SW 1271 (cell line): ENCODE measurements around the gene CSTF3.
A peak's percentile ranks its signal among the peaks of the same experiment; 100 is the strongest.
"Not testable (repeated sequence)": the region's sequence is repeated elsewhere in the genome, so short reads cannot be mapped to it uniquely, and the experiment has no call there.

Source experiments
- DNase-seq, 2 experiments: peaks; one replicate each; lab custom pipeline; 2025; lab: John Stamatoyannopoulos, UW

CSTF3 gene

DNA sequence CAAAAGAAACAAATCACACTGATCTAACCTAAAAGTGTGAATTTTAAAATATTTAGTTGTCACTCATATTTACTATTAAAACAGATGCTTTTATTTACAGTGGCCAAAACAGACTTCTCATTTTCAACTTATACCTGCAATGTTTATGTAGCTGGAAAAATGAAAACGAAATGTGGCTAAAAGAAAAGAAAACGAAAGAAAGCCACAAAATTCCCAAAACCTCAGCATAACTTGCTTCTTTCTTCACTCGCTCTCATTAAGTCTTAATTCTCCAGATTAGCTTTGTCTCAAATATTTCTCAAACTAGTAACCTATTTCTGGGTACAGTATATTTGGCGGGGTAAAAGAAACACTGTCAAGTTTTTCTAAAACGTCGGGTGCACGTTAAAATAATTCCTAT, 693 bp downstream of the CSTF3 start:
- no peak for DNase-seq

DNA sequence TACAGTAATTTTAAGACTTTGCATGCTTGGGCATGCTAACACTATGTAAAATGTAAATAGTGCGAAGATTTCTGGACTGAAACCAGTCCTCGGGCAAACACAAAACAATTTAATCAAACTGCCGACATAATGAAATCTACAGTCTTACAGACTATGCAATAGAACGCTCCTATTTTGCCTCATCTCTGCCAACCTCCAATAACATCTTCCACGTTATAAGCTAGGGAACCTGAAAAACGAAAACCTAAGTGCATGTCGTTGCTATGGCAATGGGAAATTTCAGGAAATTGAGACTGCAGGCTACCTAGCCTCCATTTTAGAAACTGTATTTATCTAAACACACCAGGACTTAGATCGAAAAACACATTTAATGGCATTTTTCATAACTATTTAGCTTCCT, 1.1 kb downstream of the CSTF3 start:
- peak in 1 of 2 experiments; percentile 33 for DNase-seq

DNA sequence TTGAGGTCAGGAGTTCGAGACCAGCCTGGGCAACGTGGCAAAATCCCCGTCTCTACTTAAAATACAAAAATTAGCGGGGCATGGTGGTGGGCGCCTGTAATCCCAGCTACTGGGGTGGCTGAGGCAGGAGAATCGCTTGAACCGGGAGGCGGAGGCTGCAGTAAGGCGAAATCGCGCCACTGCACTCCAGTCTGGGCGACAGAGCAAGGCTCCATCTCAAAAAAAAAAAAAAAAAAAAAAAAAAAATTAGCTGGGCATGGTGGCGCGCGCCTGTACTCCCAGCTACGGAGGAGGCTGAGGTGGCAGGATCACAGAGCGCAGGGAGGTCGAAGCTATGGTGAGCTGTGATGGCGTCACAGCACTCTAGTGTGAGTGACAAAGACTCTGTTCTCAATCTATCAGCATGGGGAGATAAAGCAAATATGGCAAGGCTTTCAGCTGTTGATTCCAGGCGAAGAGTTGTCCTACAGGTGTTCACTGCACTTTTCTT, 1.9 kb downstream of the CSTF3 start:
- DNase-seq, result not testable (repeated sequence)

DNA sequence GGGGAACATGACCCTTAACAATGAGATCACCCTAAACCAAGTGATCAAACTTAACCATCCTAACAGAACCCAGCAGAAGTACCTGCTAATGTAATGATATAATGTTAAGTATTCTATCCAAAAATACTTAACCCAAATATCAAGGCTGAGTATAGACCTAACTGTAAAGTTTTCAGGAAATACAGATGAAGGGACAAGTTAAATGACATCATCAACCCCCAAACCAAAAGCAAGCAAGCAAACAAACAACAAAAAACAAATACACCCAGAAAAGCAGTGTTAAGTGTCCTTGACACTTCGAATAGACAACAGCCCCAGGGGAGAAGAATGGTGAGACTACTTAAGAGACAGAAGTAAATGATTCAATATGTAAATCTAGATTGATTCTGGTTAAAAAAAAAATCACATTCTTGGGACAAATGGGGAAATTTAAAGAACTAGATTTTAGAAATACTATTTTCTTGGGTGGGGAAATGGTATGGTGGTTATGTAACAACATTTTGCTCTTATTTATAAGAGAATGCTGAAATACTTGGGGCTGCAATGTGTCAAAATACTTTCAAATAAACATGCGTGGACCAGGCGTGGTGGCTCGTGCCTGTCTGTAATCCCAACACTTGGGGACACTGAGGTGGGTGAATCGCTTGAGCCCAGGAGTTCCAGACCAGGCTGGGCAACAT, 2.5 kb downstream of the CSTF3 start:
- no peak for DNase-seq

DNA sequence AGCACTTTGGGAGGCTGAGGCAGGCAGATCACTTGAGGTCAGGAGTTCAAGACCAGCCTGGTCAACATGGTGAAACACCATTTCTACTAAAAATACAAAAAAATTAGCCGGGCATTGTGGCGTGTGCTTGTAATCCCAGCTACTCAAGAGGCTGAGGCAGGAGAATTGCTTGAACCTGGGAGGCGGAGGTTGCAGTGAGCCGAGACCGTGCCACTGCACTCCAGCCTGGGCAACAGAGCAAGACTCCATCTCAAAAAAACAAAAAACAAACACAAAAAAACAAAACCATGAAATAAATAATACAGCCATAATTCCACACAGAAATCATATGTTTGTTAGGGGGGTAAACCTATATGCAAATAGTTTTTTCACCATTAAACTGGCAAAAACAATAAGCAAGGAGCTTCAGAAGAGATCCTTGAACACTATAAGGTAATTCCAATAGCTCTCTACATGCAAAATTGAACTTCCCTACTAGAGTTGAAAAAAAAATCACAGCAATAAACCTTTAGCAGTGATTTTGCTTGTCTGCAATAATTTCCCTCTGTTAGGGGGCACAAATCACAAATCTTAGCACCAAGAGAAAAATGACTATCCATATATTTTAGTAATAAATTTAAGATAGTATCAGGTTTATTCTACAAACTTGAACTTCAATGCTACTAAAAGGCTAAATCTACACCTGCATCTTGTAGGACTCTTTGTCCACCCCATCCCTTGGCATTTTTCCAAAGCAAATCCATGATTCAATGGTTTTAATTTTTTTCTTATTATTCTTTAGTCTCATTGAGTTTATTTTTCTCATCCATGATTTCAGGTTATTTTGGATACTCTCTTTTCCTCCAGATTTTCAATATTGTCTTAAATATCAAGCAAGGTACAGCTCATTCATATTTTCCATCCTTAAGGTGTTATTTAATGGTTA, 3.9 kb downstream of the CSTF3 start:
- DNase-seq, result no peak

DNA sequence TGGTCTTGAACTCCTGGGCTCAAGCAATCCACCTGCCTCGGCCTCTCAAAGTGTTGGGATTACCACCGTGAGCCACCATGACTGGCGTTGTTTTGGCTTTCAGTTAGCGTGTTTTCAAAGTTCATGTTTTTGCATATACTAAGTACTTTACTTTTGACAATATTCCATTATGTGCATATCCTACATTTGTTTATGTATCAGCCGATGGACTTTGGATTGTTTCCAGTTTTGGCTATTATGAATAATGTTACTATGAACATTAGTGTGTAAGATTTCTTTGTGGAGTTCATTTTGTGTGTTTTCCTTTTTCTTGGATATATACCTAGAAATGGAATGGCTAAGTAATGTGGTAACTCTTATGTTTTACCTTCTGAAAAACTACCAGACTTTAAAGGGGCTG, 9.9 kb downstream of the CSTF3 start:
- no peak for DNase-seq

DNA sequence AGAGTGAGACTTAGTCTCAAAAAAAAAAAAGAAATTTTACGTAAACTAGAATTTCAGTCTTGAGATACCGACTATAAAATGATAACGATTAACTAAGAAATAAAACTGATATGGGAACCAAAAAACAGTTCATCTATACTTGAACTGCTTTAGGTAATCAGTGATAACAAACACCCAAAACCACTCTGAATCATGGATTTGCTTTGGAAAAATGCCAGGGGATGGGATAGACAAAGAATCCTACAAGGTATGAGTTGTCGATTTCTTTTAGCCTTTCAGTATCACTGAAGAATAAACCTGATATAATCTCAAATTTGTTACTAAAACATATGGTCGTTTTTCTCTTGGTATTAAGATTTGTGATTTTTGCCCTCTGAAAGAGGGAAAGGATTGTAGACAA, 13.7 kb downstream of the CSTF3 start:
- DNase-seq, result no peak

DNA sequence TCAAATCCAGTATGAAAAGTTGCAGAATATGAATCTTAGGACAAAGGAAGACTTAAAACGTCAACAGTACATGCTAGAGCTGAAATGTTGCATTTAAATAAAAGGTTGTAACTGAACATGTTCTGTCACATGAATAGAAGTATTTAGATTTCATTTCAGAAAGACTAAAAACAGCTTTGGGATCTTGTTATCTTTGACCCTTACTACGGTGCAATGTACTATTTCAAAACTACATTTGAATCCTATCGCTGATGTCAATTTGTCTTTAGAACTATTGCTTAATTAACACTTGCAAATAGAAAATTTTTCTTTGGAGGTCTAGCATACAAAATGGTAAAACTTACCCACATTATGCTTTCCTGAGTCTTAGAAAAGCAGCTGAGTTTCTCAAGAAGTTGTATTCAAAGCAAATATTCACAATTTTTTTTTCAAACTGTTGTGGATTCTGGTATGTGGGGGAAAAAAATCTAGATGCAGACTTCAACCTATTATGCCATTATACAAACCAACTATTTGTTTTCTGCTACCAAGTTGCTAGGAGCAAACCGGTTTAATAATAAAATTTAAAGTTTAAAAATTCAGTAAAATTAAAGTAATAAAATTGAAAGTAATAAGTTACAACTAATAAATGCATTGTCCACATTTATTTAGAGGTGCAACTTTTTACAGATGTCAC, 25.4 kb downstream of the CSTF3 start:
- DNase-seq, result no peak

DNA sequence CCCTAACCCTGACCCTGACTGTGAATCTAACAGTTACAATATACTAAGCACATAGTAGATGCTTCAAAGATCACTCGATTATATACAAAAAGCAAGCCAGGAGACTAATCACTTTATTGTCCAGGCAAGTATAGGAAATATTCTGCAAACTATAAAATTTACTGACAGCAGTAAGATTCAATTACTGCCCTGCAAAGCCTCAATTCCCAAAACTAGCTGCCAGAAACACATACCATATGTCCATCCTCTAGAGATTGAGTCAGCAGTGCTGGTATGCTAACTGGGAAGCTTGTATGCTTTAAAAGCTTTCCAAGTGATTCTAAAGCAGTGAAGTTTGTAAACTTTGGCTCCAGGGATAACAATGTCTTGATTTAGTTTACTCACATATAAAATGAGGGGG, 26.1 kb downstream of the CSTF3 start:
- no peak for DNase-seq

DNA sequence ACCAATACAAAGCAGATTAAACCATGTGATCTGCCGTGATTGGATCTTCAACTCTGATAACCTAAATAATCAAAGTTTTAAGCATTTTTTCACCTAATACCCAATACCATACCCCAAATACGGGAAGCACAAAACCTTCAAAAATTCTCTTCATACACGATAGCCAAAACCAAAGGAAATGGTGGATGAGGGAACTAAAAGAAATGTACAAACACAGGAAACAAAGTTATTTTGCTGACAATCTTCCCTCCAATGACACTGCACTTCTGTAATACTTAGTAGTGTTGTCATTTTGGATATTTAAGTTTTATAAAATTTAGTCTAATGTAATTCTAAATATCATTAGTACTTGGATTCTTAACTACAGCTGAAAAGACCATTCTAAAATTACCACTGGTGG, 27.0 kb downstream of the CSTF3 start:
- no peak for DNase-seq

DNA sequence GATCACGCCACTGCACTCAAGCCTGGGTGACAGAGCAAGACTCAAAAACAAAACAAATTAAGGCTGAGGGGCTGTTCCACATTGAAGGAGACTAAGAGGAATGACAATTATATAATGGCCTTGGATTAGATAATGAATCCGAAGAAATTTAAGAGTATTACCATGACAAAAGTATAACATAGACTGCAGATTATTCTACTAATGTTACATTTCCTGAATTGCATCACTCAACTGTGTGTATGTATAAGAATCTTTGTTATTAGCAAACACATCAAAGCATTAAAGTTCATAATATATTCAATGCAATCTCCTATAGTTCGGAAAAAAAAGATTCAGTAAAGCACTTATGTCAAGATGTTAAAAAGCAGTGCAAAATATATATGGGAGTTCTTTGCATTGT, 27.5 kb downstream of the CSTF3 start:
- DNase-seq, result no peak

DNA sequence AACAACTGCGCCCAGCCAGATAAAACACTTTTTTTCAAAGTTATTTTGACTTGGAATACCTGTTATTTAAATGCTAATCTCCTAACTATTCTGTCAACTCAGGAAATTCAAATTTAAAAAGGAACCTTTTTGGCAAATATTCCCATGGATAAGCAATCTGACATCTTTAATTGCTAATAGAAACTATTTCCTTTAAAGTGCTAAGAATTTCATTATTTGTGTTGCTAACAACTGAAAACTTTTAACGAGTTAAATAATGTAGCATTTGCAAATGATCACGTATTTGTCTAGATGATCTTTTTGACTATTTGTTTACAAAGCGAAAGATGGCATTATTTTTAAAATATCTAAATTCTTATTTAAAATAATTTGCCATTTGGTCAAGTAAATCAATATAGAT, 28.8 kb downstream of the CSTF3 start:
- no peak for DNase-seq

DNA sequence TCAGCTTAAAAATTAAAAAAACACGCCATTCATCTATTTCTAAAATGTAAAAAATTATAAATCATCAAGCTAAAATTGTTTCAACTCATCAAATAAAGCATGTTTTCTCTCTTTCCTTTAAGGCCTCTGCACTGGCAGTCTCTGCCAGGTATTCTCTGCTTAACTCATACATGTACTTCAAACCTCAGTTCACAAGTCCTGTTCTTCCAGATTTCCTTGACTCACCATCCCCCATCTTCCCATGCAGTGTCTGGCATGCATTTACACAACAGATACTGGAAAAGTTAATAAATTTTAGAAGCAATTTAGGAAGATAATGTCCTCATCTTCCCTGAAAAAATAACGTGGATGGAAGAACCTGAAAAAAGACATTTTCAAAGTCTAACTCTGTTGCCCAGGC, 32.5 kb downstream of the CSTF3 start:
- DNase-seq, result no peak

DNA sequence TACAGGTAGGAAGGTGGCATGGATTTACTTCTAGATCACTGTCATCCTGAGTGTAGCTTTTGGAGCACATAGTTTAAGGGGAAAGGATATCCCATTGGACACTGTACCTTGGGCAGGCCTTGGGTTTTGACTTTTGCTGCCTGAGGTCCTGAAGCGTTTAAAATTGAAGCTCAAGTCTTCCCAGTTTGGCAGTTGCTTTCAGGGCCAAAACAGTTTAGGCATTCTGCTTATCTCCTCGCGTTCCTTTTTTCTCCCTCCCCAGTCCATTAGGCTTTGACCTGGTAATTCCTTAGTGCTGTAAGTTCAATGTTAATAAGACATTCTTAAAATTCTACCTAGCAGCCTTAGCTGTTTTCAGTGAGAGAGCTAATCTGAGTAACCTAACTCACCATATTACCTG, 35.7 kb downstream of the CSTF3 start:
- no peak for DNase-seq

DNA sequence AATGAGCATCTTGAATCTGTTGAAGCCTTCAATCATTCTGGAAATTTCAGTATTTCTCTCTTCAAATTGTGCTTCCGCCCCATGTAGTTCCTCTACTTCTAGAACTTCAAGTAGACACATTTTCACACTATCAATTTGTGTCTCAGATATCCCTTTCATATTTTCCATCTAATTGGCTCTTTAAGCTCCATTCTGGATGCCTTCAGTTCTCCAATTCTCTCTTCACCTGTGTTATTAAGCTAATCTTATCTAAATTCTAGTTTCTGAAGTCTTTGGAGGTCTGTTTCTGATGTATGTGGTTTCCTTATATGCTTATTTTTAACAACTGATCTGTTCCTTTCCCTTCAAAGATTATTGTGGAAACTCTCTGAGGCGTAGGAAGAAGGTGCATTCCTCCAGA, 36.3 kb downstream of the CSTF3 start:
- no peak for DNase-seq

DNA sequence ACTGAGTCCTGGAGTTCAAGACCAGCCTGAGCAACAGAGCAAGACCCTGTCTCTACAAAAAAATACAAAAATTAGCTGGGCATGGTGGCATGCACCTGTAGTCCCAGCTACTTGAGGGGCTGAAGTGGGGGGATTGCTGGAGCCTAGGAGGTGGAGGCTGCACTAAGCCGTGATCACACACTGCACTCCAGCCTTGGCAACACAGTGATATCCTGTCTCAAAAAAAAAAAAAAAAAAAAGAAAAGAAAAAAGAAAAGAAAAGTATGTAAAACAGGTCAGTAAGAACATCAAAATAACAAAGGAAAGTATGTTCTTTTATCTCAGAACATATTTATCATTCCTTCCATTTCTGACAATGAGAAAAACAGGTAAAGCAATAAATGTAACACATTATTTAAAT, 38.6 kb downstream of the CSTF3 start:
- not testable (repeated sequence) for DNase-seq

DNA sequence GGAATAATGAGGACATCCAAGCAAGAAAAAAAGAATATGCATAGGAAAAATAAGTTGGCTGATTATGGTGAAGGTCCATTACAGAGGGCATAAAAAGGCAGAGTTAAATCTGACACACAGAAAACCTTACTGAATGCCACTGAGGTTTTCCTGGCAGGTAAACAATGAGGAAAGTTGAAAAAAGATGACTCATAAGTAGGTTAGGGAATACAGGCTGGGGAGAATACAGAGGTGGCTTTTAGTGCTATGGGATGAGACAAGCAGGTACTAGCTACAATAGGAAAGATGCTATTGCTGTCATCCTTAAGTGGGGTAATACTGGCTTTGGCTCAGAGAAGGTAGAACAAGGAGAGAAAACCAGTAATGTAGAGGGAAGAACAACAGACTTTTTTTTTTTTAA, 44.7 kb downstream of the CSTF3 start:
- DNase-seq, result no peak

DNA sequence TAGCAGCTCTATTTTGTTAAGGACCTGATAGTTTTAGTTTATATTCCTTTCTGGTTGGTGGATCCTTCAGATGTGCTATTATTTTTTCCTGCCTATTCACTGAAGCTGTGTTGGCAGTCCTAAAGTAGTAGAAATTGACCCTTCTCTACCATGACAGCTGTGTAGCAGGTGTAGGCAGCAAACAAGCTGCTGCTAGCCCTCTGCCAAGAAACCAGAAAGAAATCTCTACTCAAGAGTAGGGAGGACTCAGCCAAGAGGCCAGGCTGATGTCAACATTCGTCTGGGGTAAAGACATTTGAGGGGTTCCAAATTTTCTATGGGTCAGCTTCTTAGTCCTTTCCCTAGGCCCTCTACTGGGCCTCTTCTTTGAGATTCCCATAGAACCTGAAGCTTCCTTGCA, 51.2 kb downstream of the CSTF3 start:
- DNase-seq, result no peak

DNA sequence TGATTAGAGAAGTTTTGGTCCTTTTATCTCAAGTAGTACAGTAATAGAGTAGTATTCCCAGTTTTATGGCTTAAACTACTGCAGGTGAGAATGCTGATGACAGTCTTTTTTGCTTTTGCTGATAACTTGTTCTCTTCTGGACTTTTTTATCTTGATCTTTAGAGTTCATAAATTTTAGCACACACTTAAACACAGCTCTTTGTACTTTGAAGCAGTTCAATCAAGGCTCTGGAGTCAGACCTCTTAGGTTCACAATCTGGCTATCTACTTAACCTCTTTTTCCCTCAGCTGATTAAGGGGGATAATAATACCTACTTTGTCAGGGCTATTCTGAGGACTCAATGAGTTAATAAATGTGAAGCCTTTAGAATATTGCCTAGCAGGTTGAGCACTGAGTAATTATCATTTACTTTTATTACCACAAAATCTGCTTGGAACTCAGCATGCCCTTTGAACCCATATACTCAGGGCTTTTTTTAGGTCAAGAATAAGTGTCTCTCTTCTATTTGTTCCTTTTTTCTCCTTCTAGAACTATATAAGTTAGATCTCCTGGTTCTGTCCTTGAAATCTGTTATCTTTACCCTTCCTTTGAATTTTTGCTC, 51.9 kb downstream of the CSTF3 start:
- DNase-seq, result no peak

DNA sequence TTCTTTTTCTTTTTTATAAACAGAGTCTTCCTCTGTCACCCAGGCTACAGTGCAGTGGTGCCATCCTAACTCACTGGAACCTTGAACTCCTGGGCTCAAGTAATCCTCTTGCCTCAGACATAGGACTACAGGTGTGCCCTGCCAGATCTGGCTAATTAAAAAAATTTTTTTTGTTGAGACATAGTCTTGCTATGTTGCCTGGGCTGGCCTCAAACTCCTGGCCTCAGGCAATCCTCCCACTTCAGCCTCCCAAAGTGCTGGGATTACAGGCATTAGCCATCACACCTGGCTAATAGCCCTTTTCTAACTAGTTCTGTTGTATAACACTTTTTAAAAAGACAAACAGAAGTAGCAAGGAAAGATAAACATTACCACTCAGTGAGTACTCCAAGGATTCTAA, 57.4 kb downstream of the CSTF3 start:
- DNase-seq, result no peak

DNA sequence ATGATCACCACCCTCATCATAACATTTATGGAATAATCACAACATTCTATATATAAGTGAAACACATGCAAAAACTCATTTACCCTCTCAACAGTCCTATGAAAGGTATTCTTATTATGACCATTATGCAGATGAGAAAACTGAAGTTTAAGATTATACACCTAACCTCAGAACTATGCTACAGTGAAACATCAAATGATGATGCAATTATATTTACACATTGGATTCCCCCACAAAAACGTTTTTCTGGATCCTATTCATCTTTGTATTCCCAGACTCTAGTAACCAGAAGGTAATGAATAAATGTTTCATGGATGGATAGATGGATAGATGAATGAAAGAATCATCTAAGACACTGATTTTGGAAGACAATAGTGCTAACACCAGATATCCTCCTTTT, 67.1 kb downstream of the CSTF3 start:
- no peak for DNase-seq

DNA sequence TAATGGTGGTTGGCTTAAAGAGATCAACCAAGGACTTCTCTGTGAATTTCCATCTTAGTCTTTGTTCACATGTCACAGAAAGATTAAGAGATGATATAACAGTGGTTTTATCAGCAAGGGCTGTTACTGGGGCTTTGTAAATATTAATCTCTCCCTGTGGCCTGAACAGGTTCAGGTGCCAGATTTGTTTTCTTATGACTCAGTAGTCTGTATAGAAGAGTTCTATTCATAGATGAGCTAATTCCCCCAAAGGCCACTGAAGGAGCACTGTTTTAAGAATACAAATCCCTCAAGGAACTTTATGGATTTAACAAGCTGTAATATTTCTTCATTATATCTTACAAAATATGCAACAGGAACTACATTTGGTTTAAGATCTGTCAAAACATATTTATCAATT, 71.5 kb downstream of the CSTF3 start:
- DNase-seq, result peak in 1 of 2 experiments; percentile 18
